Measurements from ENCODE around the gene GNL1.
"Not testable (repeated sequence)": the region's sequence is repeated elsewhere in the genome, so short reads cannot be mapped to it uniquely, and the experiment has no call there.

The GNL1 gene

GRCh38 chr6:30495993-30496392 is 60.3 kb downstream of the GNL1 start:
- CTCF ChIA-PET = interaction anchor here (1.0 to 3.3 kb wide), 7 partner anchors 13 to 101 kb away, joined by 3 to 26 read pairs (median 3); no protein-coding TSS in a partner anchor
- POLR2A ChIA-PET = interaction anchor here (1.2 kb wide), 1 partner anchor 32 kb away, joined by 3 read pairs; no protein-coding TSS in a partner anchor
- no peak for DNase-seq (ENCODE audit: extremely low spot score)
- no peak for TF ChIP-seq CTCF (IDR thresholded peaks at IDR 0.05; ENCODE audit: control extremely low read depth, extremely low read depth, low read depth, missing control alignments)

- ChIA-PET POLR2A (interaction anchor here (0.8 to 2.4 kb wide), 2 partner anchors 10 to 34 kb away, joined by 6 to 12 read pairs; no protein-coding TSS in a partner anchor), CTCF (interaction anchor here (1.9 to 5.9 kb wide), 4 partner anchors 9 to 48 kb away, joined by 5 to 43 read pairs (median 16); no protein-coding TSS in a partner anchor)
- DNase-seq (ENCODE audit: extremely low spot score) = not testable (repeated sequence)
Observed at GRCh38 chr6:30495060-30495459, 61.2 kb downstream of the GNL1 start.

GRCh38 chr6:30494291-30494861 is 61.9 kb downstream of the GNL1 start:
- no peak for TF ChIP-seq CTCF (IDR thresholded peaks at IDR 0.05; ENCODE audit: control extremely low read depth, extremely low read depth, low read depth, missing control alignments)
- POLR2A ChIA-PET = interaction anchor here (0.8 to 3.5 kb wide), 10 partner anchors 11 to 96 kb away, joined by 3 to 13 read pairs (median 4); no protein-coding TSS in a partner anchor
- CTCF ChIA-PET = interaction anchor here (0.8 to 5.9 kb wide), 17 partner anchors 10 to 585 kb away, joined by 3 to 43 read pairs (median 6); partner anchors contain the start of gene DHX16
- DNase-seq (ENCODE audit: extremely low spot score) = no peak

- ChIA-PET POLR2A (interaction anchor here (0.9 to 3.5 kb wide), 12 partner anchors 15 to 119 kb away, joined by 3 to 13 read pairs (median 4); partner anchors contain the start of gene ABCF1), CTCF (interaction anchor here (0.8 to 5.9 kb wide), 17 partner anchors 9 to 586 kb away, joined by 3 to 43 read pairs (median 6); partner anchors contain the start of gene DHX16)
- TF ChIP-seq CTCF (IDR thresholded peaks at IDR 0.05; ENCODE audit: control extremely low read depth, extremely low read depth, low read depth, missing control alignments) = peak; percentile 39
- no peak for DNase-seq (ENCODE audit: extremely low spot score)
Observed at GRCh38 chr6:30493643-30494250, 62.5 kb downstream of the GNL1 start.

GRCh38 chr6:30491991-30492952 is 64.0 kb downstream of the GNL1 start:
- POLR2A ChIA-PET = interaction anchor here (0.6 to 3.5 kb wide), 8 partner anchors 21 to 121 kb away, joined by 3 to 13 read pairs (median 4); partner anchors contain the start of gene ABCF1
- CTCF ChIA-PET = interaction anchor here (1.5 to 5.9 kb wide), 7 partner anchors 9 to 180 kb away, joined by 4 to 43 read pairs (median 10); partner anchors contain the start of gene DHX16
- no peak for TF ChIP-seq CTCF (IDR thresholded peaks at IDR 0.05; ENCODE audit: control extremely low read depth, extremely low read depth, low read depth, missing control alignments)
- no peak for DNase-seq (ENCODE audit: extremely low spot score)

Data from GM10248 (cell line).